GM12864 (cell line): Measurements from ENCODE around the gene RNF212B.
"Not testable (repeated sequence)": the region's sequence is repeated elsewhere in the genome, so short reads cannot be mapped to it uniquely, and the experiment has no call there.

ENCODE experiments used
- DNase-seq: peaks from one replicate; pipeline ENCODE4 v3.0.0-alpha.2; 2011; ENCODE audit warnings: low read depth
- H3K4me3 ChIP-seq: 2 replicates; pipeline ENCODE4 v1.5.1; 2011; ENCODE audit warnings: mild to moderate bottlenecking, low read depth, low read length, control low read depth
- TF ChIP-seq, protein P1 (sequence below): IDR thresholded peaks from 2 replicates; pipeline ENCODE4 v1.5.1; 2011; ENCODE audit warnings: low read depth, mild to moderate bottlenecking, moderate library complexity, low read length, control low read depth, inconsistent platforms; ENCODE audit errors: missing control alignments

RNF212B gene

DNA sequence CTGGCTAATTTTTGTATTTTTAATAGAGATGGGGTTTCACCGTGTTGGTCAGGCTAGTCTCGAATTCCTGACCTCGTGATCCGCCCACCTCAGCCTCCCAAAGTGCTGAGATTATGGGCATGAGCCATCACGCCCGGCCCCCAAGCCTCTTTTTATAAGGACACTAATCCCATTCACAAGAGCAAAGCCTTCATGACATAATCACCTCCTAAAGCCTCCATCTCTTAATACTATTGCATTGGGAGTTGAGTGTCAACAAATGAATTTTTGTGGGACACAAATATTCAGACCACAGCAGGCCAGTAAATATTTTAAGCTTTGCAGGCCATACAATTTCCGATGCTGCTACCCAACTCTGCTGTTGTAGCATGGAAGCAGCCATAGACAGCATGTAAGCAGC is 10.9 kb downstream of the RNF212B start:
- TF ChIP-seq, protein P1, sequence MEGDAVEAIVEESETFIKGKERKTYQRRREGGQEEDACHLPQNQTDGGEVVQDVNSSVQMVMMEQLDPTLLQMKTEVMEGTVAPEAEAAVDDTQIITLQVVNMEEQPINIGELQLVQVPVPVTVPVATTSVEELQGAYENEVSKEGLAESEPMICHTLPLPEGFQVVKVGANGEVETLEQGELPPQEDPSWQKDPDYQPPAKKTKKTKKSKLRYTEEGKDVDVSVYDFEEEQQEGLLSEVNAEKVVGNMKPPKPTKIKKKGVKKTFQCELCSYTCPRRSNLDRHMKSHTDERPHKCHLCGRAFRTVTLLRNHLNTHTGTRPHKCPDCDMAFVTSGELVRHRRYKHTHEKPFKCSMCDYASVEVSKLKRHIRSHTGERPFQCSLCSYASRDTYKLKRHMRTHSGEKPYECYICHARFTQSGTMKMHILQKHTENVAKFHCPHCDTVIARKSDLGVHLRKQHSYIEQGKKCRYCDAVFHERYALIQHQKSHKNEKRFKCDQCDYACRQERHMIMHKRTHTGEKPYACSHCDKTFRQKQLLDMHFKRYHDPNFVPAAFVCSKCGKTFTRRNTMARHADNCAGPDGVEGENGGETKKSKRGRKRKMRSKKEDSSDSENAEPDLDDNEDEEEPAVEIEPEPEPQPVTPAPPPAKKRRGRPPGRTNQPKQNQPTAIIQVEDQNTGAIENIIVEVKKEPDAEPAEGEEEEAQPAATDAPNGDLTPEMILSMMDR: no peak
- no peak for DNase-seq
- H3K4me3 ChIP-seq: no peak overlapping the region

DNA sequence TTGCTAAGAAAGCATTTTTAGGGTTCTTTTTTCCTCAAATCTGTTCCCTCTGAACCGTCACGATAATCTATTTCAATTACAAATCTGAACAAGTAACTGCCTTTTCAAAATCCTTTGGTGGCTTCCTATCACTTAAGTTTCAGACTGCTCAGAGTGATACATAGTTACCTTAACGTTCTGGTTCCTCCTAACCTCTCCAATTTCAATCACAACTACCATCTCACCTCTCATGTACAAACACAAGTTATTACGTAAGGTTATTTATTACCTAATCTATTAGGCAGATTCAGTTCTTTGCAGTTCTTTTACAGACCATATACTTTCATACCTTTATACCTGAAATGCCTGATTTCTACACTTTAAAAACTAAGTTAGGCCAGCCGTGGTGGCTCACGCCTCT is 12.1 kb downstream of the RNF212B start:
- no peak for DNase-seq
- no peak overlapping the region for H3K4me3 ChIP-seq
- TF ChIP-seq, protein P1: no peak

DNA sequence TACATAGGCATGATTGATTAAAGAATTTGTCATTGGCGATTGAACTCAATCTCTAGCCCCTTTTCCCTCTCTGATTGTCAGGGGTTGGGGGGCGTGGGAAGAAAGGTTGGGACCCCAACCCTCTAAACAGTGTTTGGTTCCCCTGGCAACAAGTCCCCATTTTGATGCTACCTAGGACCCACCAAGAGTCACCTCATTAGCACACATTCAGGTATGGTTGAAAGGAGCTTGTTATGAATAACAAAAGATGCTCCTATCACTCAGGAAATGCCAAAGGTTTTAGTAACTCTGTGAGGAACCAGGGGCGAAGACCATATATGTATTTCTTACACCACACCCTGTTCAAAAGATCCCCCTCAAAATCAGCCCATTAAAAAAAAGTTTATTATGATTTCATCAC is 14.3 kb downstream of the RNF212B start:
- no peak for DNase-seq
- TF ChIP-seq, protein P1: no peak
- no peak overlapping the region for H3K4me3 ChIP-seq

DNA sequence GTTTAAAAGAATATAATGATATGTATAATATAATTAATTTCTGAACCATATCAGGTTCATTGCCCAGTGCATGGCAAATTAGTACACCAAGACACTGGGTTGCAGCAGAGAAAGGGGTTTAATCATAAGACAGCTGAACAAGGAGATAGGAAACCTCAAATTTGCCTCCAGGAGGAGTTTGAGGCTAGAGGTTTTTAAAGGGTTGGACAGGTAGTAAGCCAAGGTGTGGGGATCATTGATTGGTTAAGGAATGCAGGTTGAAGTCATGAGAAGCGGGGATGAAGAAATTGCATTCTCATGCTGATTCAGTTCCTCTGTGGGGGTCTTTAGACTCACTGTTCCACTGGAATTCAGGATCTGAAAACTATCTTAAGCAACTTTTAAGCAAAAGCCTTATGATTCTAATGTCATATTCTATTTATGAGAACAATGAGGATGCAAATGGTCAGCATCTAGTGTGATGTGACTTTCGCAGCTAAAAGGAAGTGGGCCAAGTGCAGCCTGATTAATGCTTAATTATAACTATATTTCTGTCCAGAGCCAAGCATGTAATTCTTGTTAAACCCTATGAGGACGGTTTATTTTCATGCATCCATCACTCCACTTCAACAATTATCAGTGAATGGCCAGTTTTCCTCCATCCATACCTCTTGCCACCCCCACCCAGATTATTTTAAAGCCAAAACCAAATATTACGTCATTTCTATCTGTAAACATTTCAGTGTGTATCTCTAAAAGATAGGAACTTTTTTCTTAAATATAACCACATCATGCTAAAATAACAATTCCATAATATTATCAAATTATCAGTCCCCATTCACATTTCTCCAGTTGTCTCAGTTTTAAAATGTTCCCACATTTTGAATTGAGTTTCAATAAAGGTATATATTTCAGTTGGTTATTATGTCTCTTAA is 14.9 kb downstream of the RNF212B start:
- DNase-seq: no peak
- TF ChIP-seq, protein P1: no peak
- no peak overlapping the region for H3K4me3 ChIP-seq

DNA sequence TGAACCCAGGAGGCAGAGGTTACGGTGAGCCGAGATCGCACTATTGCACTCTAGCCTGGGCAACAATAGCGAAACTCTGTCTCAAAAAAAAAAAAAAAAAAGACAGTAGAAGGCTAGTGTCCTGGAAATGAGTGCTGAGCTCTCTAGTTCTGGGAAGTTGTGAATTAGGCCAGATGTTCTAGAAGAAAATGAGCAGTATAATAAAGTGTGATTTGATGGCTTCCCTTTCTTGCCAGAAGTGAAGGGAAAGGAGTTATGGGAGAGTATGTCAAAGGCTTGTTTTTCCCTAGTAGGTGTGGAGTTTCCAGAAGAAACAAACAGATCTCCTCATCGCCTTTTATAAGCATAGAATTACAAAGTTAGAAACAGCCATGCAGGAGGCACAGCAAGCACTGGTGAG is 20.5 kb downstream of the RNF212B start:
- DNase-seq: no peak
- H3K4me3 ChIP-seq: no peak overlapping the region
- TF ChIP-seq, protein P1: no peak

DNA sequence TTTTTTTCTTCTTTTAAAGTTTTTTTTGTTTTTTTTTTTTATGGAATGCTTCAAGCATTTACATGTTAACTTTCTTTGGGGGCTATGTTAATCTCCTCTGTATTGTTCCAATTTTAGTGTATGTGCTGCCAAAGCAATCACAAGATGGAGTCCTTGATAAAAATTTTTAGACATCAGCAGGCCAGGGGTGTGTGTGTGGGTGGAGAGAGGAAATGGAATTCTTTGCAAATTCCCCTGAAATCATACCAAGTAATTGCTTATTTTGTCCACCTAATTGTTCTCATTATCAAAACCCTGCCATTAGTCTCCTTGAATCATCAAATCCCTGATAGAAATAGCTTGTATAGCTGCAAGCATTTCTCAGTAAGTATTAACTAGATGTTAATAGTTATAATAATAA is 21.7 kb downstream of the RNF212B start:
- no peak for DNase-seq
- no peak overlapping the region for H3K4me3 ChIP-seq
- TF ChIP-seq, protein P1: no peak

DNA sequence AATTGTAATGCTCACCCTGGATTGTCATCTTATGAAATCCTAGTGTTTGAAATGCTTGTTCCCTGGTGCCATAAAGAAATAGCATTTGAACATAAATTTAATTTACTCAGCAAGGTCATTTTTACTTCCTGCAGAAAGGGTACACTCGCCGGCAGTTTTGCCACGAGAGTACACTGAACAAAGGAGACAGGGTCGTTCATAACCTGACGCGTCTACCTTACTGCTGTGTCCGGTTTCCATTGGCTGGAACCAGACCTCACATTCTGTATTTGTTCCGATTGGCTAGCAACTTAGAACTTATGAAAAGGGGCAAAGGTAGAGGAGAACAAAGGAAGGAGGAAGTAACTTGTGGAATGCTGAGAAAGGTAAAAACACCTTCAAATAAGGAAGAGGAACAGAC is 23.1 kb downstream of the RNF212B start:
- H3K4me3 ChIP-seq, DNase-seq: not testable (repeated sequence)
